Measurements from ENCODE around the gene MS4A10.

- TF ChIP-seq CTCF (IDR thresholded peaks at IDR 0.05) (no peak), POLR2A (IDR thresholded peaks at IDR 0.05) (no peak)
These were observed 28.2 kb downstream of the MS4A10 start for GRCh38 chr11:60813324-60813723.

Measured in body of pancreas (tissue), 4 donors.